GM19043 (cell line): ENCODE results near the gene LCAT.

ENCODE experiments used
- ATAC-seq: cut with Tn5 transposase; IDR thresholded peaks from one replicate; pipeline ENCODE4 v1.9.1; 2021; ENCODE audit warnings: low read depth; ENCODE audit not compliant: unreplicated experiment

Gene LCAT

GRCh38 chr16:67935101-67935401 is 8.9 kb downstream of the LCAT start:
- no peak for ATAC-seq

GRCh38 chr16:67934306-67935100 is 9.4 kb downstream of the LCAT start:
- ATAC-seq: no peak

- ATAC-seq: no peak
These were observed 10.1 kb downstream of the LCAT start for GRCh38 chr16:67933805-67934204.

- ATAC-seq: no peak
These were observed 11.5 kb downstream of the LCAT start for GRCh38 chr16:67932462-67932840.

DNA sequence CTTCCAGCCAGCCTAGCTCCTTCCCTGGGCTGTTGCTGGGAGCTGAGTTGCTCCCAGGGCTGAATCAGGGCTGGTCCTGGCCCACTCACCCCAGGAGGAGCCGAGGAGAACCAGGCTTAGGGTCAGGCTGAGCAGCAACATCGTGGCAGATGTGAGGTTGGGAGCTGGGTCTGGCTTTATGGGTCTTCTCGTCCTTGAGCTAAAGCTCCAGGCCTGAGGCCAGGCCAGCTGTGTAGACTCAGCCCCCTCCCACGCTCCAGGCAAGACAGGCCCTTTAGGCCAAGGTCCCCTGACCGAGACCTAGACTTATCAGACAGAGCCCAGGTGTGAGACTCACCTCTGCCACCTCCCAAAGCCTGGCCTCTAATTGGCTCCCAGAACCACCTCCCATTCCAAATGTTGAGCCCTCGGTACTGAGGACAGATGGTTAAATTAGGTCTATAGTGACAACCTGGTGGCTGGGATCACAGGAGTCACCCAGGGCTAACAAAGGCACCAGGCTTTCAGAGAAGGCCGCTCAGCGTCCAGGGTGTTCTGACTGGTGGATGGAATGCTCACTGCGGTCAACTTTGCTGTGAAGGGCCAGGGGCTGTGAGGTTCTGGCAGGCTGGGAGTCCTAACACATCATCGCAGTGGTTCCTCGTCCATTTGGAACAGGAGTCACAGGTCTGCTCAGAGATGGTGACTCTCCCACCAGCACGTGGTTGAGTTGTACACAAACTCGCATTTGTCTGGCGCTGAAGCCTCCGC is 12.0 kb downstream of the LCAT start, which contains the start of gene CTRL:
TSS of gene CTRL (minus strand) at position 151 of the 750 bp plus-strand sequence. CDS start at position 141, 10 bp downstream.
- ATAC-seq: no peak

GRCh38 chr16:67930678-67931211 is 13.2 kb downstream of the LCAT start:
- ATAC-seq: no peak

DNA sequence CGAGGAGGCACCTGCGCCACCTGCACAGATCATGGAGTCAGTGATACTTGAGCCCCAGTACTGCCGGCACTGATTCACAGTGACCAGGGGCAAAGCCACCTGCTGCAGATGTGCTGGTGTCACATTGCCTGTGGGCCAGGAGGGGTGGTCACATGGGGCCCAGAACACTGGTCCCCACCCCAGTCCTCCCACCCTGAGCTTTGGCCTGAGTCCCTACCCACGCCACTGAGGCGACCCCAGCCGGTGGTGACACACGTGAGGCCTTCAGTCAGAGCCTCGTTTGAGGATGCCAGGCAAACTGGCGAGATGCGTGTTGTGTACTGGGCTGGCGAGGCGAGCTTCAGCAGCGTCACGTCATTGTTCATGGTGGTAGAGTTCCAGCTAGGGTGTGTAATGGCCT is 13.7 kb downstream of the LCAT start:
- ATAC-seq: no peak

GRCh38 chr16:67928561-67929364 is 15.2 kb downstream of the LCAT start:
- ATAC-seq: no peak

DNA sequence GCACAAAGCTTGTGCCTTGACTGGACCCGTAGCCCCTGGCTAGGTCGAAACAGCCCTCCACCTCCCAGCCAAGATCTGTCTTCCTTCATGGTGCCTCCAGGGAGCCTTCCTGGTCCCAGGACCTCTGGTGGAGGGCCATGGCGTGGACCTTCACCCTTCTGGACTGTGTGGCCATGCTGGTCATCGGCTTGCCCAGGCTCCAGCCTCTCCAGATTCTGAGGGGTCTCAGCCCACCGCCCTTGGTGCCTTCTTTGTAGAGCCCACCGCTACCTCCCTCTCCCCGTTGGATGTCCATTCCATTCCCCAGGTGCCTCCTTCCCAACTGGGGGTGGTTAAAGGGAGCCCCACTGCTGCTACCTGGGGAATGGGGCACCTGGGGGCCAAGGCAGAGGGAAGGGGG is 15.8 kb downstream of the LCAT start:
- ATAC-seq: no peak

DNA sequence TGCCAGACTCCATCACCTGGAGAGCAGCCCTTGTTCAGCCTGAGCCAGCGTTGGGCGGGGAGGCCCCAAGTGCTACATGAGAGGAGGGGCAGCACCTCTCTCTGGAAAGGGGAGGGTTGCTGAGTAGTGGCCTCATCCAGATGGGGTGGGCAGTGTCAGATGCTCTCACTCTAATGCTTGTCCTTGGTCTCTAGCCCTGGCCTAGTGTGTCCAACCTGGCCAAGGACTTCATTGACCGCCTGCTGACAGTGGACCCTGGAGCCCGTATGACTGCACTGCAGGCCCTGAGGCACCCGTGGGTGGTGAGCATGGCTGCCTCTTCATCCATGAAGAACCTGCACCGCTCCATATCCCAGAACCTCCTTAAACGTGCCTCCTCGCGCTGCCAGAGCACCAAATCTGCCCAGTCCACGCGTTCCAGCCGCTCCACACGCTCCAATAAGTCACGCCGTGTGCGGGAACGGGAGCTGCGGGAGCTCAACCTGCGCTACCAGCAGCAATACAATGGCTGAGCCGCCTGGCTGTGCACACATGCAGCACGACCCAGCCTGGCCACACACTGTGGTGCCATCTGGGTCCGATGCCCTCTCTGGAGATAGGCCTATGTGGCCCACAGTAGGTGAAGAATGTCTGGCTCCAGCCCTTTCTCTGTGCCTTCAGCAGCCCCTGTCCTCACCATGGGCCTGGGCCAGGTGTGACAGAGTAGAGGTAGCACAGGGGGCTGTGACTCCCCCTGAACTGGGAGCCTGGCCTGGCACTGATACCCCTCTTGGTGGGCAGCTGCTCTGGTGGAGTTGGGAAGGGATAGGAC is 16.6 kb downstream of the LCAT start:
- no peak for ATAC-seq

GRCh38 chr16:67926181-67926750 is 17.7 kb downstream of the LCAT start:
- no peak for ATAC-seq

- no peak for ATAC-seq
These were observed 19.6 kb downstream of the LCAT start for GRCh38 chr16:67924140-67924906.

DNA sequence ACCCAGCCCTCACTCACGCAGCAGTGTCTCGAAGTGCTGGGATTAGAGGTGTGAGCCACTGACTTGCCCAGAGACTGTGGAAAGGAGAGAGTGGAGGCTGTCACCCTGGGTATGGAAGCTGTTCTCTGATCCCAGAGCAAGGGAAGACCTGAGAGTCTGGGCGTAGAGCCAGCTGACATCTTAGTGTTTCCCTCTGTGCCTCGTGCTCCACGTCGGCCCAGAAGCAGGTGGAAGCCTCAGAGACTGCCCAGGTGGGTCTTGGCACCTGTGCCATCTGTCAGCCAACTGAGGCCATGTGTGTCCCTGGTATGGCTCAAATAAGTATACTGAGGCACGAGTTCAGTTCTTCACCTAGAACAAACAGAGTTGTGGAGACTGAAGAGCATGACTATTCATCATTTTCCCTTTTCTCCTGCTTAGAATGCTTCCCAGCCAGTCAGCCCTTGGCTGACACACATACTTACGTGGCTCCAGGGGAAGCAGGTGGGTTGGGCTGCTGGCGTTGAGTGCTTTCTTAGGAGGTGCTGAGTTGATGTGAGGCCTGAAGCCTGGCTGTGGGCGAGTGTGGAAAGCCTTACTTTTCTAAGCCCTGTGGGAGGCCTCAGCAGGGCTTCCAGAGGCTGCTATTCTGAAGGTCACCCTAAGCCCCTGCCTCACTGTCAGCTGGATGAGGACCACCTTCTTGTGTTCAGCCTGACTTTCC is 20.4 kb downstream of the LCAT start:
- ATAC-seq: no peak

- ATAC-seq: no peak
These were observed 21.2 kb downstream of the LCAT start for GRCh38 chr16:67922740-67923139.

DNA sequence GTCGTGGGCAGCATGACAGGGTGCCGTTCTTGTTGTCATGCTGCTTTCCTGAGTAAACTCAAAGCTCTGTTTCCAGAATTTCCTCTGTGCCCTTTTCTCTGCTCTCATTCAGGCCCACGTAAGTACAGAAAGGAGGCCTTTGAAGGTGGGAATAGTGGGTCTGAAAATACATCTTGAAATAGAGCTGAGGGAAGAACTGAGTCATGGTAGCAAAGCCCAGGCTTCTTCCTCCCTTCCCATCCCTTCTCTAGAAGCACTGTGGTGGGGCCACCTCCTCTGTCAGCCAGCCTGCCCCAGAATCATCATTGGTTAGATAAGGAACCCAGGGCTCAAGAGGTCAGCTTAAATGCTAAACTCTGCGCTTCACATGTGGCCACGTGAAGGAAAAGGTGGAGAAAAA is 21.7 kb downstream of the LCAT start:
- no peak for ATAC-seq

- ATAC-seq: no peak
These were observed 24.2 kb downstream of the LCAT start for GRCh38 chr16:67919622-67920221.

DNA sequence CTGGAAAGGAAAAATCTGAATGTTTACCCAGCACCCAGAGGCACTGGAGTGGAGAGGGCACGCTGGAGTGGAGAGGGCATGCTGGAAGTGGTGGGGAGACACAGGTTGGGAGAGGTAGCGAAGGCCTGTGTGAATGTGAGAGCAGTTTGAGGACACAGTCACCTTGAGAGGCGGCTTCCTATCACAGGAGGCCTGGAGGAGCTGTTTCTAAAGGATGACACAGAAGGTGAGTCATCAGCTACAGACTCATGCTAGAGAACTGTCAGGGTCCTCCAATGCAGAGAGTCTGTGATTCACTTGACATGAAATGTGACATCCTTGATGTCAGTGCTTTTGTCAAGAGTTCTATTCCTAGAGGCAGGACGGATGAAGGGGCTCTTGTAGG is 26.1 kb downstream of the LCAT start:
- ATAC-seq: no peak

- ATAC-seq: no peak
These were observed 26.6 kb downstream of the LCAT start for GRCh38 chr16:67917140-67917851.
